Measurements from ENCODE around the gene ENTPD6. TPM values are rescaled to one million over a fixed set of nuclear protein-coding genes. Genes with fewer than 3 reads are reported as not detected.

ENTPD6 gene
- total RNA-seq, 2 experiments from 2014 or later, result 33.8 to 45.6 TPM

DNA sequence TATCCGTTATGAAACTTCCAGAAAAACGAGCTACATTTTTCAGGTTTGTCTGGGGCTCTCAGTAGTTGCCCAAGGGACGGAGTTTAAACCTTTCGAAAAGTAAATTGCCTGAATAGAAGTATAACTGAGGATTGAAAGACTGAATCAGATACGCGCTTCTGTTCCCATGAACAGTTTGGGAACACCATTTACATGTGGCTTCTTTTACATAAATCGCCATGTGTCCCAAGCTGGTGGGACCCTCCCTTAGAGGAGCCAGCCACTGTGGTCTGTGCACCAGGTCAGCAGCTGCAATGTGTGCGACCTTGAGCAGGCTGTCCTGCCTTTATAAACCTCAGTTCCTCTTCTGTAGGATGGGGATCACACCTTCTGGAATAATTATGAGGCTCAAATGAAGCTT lies 11.0 kb downstream of the ENTPD6 start:
- peaks cover 9% of the 10 kb centered on the region for H3K36me3 Mint-ChIP-seq (ENCODE audit: low read depth)
- no peak overlapping the region for H3K4me3 Mint-ChIP-seq
- CTCF ChIA-PET, result no interaction called here
- no peak overlapping the region for H3K27ac Mint-ChIP-seq
- POLR2A ChIA-PET, result interaction anchor here (0.7 kb wide), 1 partner anchor 30 kb away, joined by 4 read pairs; no protein-coding TSS in a partner anchor
- no peaks in the 10 kb centered on the region for H3K9me3 Mint-ChIP-seq
- H3K27me3 Mint-ChIP-seq, result no peaks in the 10 kb centered on the region
- H3K4me1 Mint-ChIP-seq, result peaks cover 9% of the 10 kb centered on the region
- no peak for DNase-seq

DNA sequence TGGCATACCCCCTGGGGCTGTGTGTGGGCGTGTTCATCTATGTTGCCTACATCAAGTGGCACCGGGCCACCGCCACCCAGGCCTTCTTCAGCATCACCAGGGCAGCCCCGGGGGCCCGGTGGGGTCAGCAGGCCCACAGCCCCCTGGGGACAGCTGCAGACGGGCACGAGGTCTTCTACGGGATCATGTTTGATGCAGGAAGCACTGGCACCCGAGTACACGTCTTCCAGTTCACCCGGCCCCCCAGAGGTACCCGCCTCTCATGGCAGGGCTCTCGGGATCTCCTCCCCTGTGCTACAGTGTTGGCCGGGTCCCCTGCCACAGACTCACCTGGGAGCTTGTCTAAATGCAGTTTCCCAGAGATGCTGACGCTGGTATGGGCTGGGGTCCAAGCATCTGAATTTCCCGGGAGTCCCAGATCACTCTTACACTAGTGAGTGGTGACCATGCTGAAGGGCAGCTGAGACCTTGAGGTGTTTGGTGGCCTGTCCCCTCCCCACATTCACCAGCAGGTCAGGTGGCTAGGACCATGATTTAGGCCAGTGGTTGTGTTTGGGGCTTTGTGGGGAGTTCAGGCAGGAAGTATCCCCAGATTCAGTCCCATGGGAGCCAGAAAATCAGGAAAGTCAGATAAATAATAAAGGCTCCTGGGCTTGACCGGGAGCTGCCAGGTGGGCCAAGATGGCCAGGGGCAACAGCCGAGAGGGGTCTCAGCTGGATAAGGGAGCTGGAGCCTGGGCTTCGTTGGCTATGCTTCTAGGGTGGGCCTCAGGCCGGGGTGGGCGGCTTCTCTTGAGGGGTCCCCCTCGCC lies 11.8 kb downstream of the ENTPD6 start:
- Mint-ChIP-seq H3K27ac (no peak overlapping the region), H3K4me1 (peaks cover 9% of the 10 kb centered on the region), H3K27me3 (no peaks in the 10 kb centered on the region), H3K9me3 (no peaks in the 10 kb centered on the region), H3K4me3 (no peak overlapping the region), H3K36me3 (ENCODE audit: low read depth) (peaks cover 9% of the 10 kb centered on the region)
- ChIA-PET POLR2A (interaction anchor here (0.7 kb wide), 1 partner anchor 29 kb away, joined by 4 read pairs; no protein-coding TSS in a partner anchor), CTCF (no interaction called here)
- no peak for DNase-seq

DNA sequence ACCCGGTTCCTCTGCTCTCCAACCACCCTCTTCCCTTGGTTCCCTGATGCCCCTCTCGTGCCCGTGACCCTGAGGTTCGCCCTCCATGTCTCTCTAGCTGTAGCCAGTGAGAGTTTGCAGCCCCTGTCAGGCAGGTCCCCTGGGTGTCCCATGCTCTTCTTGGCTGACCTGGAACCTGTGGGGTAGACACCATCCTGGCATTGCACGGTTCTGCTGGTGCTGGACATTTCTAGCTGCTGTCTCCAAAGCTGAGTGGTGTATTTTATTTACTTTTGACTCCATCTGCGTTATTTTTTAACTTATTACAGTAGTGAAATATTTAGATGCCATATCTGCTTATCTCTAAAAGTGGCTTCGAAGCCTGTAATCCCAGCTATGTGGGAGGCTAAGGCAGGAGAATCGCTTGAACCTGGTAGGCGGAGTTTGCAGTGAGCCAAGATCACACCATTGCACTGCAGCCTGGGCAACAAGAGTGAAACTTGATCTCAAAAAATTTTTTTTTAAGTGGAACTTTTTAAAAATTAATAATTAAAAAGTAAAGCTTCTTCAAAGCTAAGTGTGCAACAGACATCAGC lies 12.5 kb downstream of the ENTPD6 start:
- ChIA-PET POLR2A (interaction anchor here (0.6 kb wide), 1 partner anchor 504 kb away, joined by 3 read pairs; no protein-coding TSS in a partner anchor), CTCF (interaction anchor here (1.0 to 1.4 kb wide), 2 partner anchors 12 to 25 kb away, joined by 3 to 4 read pairs; no protein-coding TSS in a partner anchor)
- H3K9me3 Mint-ChIP-seq, result no peaks in the 10 kb centered on the region
- no peak for DNase-seq
- no peak overlapping the region for H3K4me3 Mint-ChIP-seq
- no peaks in the 10 kb centered on the region for H3K27me3 Mint-ChIP-seq
- peaks cover 9% of the 10 kb centered on the region for H3K4me1 Mint-ChIP-seq
- H3K27ac Mint-ChIP-seq, result no peak overlapping the region
- H3K36me3 Mint-ChIP-seq (ENCODE audit: low read depth), result peaks cover 5% of the 10 kb centered on the region

DNA sequence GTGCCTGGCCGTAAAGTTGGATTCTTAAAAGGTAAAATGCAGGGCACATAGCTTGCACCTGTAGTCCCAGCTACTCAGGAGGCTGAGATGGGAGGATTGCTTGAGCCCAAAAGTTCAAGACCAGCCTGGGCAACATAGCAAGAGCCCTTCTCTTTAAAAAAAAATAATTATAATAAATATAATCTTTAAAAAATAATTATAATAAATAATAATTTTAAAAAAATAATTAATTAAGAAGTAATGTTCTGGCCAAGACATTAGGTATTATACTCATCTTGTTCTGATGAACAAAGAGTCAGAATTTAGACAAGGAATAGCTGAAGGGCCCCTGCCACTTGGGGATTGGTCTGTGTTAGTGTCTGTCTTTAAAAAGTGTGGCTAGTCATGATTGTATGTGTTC lies 13.9 kb downstream of the ENTPD6 start:
- Mint-ChIP-seq H3K9me3 (no peaks in the 10 kb centered on the region), H3K4me1 (peaks cover 1% of the 10 kb centered on the region), H3K36me3 (ENCODE audit: low read depth) (no peaks in the 10 kb centered on the region), H3K27me3 (no peaks in the 10 kb centered on the region), H3K27ac (no peak overlapping the region), H3K4me3 (no peak overlapping the region)
- CTCF ChIA-PET, result no interaction called here
- POLR2A ChIA-PET, result no interaction called here
- DNase-seq, result no peak

DNA sequence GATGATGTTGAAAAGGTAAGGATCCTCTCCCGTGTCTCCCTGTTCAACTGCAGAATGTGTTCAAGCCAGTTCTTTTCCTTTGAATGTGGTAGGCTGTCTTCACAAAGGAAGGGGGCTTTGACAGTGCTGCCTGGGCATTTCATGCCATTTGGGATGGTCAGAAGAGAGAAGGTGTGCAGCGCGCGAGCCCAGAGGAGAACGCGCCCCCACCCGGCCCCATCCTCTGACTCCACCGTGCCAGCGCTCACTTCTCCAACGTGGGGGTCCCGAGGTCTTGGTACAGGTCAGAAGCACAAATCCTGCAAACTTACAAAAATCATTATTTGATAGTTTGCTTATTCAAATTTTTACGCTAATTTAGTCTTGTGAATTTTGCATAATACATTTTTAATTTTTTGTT lies 14.4 kb downstream of the ENTPD6 start:
- POLR2A ChIA-PET, result no interaction called here
- H3K9me3 Mint-ChIP-seq, result no peaks in the 10 kb centered on the region
- no peak overlapping the region for H3K27ac Mint-ChIP-seq
- H3K4me3 Mint-ChIP-seq, result no peak overlapping the region
- DNase-seq, result no peak
- CTCF ChIA-PET, result no interaction called here
- H3K4me1 Mint-ChIP-seq, result peaks cover 1% of the 10 kb centered on the region
- no peaks in the 10 kb centered on the region for H3K36me3 Mint-ChIP-seq (ENCODE audit: low read depth)
- H3K27me3 Mint-ChIP-seq, result no peaks in the 10 kb centered on the region

DNA sequence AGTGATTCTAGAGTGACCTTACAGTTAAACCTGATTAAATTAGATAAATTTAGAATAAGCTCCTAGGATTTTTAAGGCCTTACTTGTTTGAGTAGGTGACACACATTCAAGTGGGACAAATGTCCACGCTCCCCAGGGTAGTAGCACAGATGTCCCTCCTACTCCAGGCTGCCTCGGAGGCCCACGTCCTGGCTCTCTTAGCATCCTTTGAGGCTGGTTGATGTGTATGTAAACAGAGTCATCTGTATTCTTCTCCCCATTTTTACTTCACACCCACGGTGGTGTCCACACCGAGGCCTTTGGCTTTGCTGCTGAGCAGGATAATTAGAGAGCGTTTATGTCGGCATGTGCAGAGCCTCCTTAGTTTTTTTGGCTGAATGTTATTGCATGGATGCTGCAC lies 15.8 kb downstream of the ENTPD6 start:
- Mint-ChIP-seq H3K36me3 (ENCODE audit: low read depth) (no peaks in the 10 kb centered on the region), H3K4me1 (no peaks in the 10 kb centered on the region), H3K27me3 (no peaks in the 10 kb centered on the region), H3K9me3 (no peaks in the 10 kb centered on the region), H3K4me3 (no peak overlapping the region), H3K27ac (no peak overlapping the region)
- no peak for DNase-seq
- ChIA-PET POLR2A (no interaction called here), CTCF (interaction anchor here (0.8 to 1.5 kb wide), 2 partner anchors 12 kb away, joined by 3 read pairs; no protein-coding TSS in a partner anchor)

DNA sequence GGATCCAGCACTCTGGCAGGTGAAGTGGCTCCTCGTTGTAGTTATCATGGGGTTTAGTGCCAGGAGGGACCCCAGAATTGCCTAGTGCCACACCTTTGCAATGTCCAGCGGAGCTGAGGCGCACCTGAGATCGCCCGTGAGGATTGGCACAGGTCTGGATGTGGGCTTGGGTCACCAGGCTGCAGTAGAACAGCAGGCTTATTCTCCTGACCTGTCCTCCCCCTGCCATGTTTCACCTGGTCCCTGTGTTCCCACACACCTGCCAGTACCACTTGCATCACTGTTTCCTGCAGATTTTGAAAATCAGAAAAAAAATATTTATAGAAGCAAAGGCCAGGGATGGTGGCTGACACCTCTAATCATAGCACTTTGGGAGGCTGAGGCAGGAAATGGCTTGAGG lies 16.7 kb downstream of the ENTPD6 start:
- H3K9me3 Mint-ChIP-seq, result no peaks in the 10 kb centered on the region
- ChIA-PET POLR2A (no interaction called here), CTCF (interaction anchor here (1.5 kb wide), 1 partner anchor 13 kb away, joined by 3 read pairs; no protein-coding TSS in a partner anchor)
- no peaks in the 10 kb centered on the region for H3K36me3 Mint-ChIP-seq (ENCODE audit: low read depth)
- no peak overlapping the region for H3K27ac Mint-ChIP-seq
- DNase-seq, result no peak
- no peak overlapping the region for H3K4me3 Mint-ChIP-seq
- no peaks in the 10 kb centered on the region for H3K27me3 Mint-ChIP-seq
- H3K4me1 Mint-ChIP-seq, result no peaks in the 10 kb centered on the region

DNA sequence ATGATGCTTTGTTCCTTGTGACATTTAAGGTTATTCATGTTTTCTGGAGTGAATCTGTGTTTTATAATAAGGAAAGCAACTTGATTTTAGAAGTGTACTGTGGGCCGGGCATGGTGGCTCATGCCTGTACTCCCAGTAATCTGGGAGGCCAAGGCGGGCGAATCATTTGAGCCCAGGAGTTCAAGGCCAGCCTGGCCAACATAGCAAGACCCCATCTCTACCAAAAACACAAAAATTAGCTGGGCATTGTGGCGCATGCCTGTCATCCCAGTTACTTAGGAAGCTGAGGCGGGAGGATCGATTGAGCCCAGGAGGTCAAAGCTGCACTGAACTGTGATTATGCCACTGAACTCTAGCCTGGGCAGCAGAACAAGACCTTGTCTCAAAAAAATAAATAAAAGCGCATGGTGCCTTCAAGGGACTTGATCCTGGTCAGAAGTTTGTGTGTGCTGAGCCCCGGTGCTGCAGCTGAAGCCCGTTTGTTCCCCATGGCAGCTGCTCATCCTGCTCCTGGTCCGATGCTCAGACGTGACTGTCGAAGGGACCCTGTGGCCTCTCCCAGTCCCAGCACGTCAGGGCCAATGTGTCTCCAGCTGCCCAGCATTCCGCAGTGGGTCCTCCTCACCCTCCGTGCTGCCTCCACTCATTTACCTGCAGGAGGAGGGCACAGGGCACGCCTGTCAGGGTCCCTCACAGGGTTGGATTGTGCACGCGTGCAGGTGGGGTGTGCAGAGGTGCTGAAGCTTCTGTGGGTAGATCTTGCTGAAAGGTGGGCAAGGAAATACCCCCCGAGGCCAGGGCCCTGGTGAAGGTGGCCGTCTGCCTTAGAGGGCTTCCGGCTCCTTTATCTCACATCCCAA lies 18.3 kb downstream of the ENTPD6 start:
- H3K4me1 Mint-ChIP-seq, result no peaks in the 10 kb centered on the region
- H3K9me3 Mint-ChIP-seq, result no peaks in the 10 kb centered on the region
- H3K27me3 Mint-ChIP-seq, result no peaks in the 10 kb centered on the region
- ChIA-PET CTCF (interaction anchor here (0.9 kb wide), 1 partner anchor 10 kb away, joined by 3 read pairs; no protein-coding TSS in a partner anchor), POLR2A (no interaction called here)
- H3K4me3 Mint-ChIP-seq, result no peak overlapping the region
- no peak overlapping the region for H3K27ac Mint-ChIP-seq
- no peaks in the 10 kb centered on the region for H3K36me3 Mint-ChIP-seq (ENCODE audit: low read depth)
- DNase-seq, result no peak

DNA sequence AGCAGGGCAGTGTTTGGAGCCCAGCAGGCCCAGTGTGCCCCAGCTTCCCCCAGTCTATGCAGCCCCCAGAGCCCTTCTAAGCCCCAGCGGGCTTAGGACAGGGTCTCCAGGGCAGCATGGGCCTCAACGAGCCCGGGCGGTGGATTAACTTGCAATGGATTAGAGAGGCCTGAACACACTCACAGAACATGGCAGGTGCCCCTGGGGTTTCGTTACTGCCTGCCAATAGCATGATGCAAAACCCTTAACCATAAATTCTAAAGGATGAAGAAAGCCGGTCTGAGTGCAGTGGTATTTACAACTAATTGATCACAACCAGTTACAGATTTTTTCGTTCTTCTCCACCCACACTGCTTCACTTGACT lies 18.9 kb downstream of the ENTPD6 start:
- no peak for DNase-seq
- Mint-ChIP-seq H3K36me3 (ENCODE audit: low read depth) (no peaks in the 10 kb centered on the region), H3K9me3 (no peaks in the 10 kb centered on the region), H3K27me3 (no peaks in the 10 kb centered on the region), H3K4me3 (no peak overlapping the region), H3K4me1 (no peaks in the 10 kb centered on the region), H3K27ac (no peak overlapping the region)
- CTCF ChIA-PET, result interaction anchor here (0.9 kb wide), 1 partner anchor 9 kb away, joined by 3 read pairs; no protein-coding TSS in a partner anchor
- POLR2A ChIA-PET, result no interaction called here

DNA sequence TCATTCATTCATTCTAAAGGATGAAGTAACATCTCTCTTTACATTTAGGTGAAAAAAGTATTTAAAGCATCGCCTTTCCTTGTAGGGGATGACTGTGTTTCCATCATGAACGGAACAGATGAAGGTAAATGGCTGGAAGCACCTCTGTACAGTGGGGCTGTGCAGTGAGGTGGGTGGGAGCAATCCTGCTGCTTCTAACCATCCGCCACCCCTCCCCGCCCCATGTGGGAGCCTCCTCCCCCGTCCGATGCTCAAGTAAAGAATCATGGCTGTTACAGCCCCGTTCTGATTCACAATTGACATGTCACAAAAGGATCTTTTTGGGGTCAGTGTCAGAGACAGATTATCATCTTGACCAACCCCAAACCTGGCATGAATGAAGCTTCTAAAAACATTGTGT lies 19.3 kb downstream of the ENTPD6 start:
- POLR2A ChIA-PET, result no interaction called here
- H3K4me1 Mint-ChIP-seq, result no peaks in the 10 kb centered on the region
- CTCF ChIA-PET, result no interaction called here
- H3K27ac Mint-ChIP-seq, result no peak overlapping the region
- H3K36me3 Mint-ChIP-seq (ENCODE audit: low read depth), result no peaks in the 10 kb centered on the region
- no peaks in the 10 kb centered on the region for H3K9me3 Mint-ChIP-seq
- no peaks in the 10 kb centered on the region for H3K27me3 Mint-ChIP-seq
- DNase-seq, result no peak
- no peak overlapping the region for H3K4me3 Mint-ChIP-seq

DNA sequence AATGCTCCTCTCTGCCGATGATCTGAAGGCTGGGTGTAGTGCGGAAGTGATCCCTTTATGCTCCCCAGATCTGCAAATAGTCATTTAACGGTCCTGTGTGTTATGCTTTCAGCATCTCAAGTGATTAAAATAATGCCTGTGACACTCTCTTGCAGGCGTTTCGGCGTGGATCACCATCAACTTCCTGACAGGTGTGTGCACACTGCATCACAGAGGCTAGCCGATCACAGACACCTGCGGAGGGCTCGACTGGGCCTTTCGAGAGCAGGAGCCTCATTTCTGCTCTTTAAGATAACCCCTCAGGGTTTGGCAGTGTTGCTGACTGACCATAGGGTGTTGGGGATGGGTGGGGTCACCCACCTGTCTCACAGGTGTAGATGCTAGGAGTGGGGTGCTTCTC lies 20.0 kb downstream of the ENTPD6 start:
- Mint-ChIP-seq H3K9me3 (no peaks in the 10 kb centered on the region), H3K4me1 (no peaks in the 10 kb centered on the region), H3K4me3 (no peak overlapping the region), H3K36me3 (ENCODE audit: low read depth) (no peaks in the 10 kb centered on the region), H3K27ac (no peak overlapping the region), H3K27me3 (no peaks in the 10 kb centered on the region)
- no peak for DNase-seq
- ChIA-PET CTCF (no interaction called here), POLR2A (no interaction called here)

DNA sequence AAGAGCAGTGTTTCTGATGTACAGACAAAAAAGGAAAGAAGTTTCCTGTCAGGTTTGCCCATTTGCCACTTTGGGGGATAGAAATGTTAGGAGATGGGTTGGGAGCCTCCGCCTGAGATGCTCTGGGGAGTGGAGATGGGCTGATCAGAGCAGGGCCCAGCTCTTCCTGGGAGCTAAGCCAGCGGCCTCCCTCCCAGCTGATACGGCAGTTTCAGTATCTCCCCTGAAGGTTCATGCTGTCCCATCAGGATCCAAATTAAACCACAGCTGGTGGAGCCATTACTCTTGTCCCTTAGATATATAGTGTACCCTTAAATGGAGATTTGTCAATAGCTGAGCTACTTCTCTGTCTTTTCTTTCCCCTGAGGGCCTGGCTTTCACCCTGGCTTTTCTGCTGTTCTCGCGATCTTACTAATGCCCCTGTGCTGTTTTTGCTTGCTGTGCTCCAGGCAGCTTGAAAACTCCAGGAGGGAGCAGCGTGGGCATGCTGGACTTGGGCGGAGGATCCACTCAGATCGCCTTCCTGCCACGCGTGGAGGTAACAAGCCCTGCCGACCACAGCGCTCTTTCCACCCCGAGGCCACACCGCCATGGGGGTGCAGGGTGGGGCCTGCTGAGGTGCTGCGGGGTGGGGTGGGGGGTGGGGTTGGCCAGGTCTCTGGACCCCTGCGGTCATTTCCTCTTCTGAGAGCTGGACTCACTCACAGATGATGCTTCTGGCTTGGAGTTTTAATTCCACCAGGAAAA lies 20.9 kb downstream of the ENTPD6 start:
- H3K9me3 Mint-ChIP-seq, result no peaks in the 10 kb centered on the region
- POLR2A ChIA-PET, result no interaction called here
- peak overlapping the region; percentile 60 for H3K27ac Mint-ChIP-seq
- CTCF ChIA-PET, result no interaction called here
- H3K36me3 Mint-ChIP-seq (ENCODE audit: low read depth), result no peaks in the 10 kb centered on the region
- DNase-seq, result no peak
- H3K27me3 Mint-ChIP-seq, result no peaks in the 10 kb centered on the region
- no peaks in the 10 kb centered on the region for H3K4me1 Mint-ChIP-seq
- no peak overlapping the region for H3K4me3 Mint-ChIP-seq

All from activated CD4-positive, alpha-beta T cell treated with anti-CD3 and anti-CD28 coated beads, Interleukin-2, amount 10 ng/mL, durations not matched to agents 7 days and 5 days (primary cell).